H9 (cell line): ENCODE data around the gene CTCF. TPM values are rescaled to one million over a fixed set of nuclear protein-coding genes. Genes with fewer than 3 reads are reported as not detected.

Experiments
- DNase-seq: peaks from one replicate; pipeline ENCODE4 v3.0.0-alpha.2; 2017
- H2AFZ ChIP-seq: one replicate; pipeline ENCODE4 v1.6.1; 2013; ENCODE audit warnings: mild to moderate bottlenecking, low read length, control low read depth, moderate library complexity
- H2AK5ac ChIP-seq: 2 replicates; pipeline ENCODE4 v1.6.1; 2013; ENCODE audit warnings: low read length, control low read depth, mixed read lengths; ENCODE audit not compliant: insufficient read length
- H2BK120ac ChIP-seq: one replicate; pipeline ENCODE4 v1.6.1; 2013; ENCODE audit warnings: low read depth, mild to moderate bottlenecking, low read length, control low read depth, inconsistent platforms; ENCODE audit not compliant: poor library complexity, severe bottlenecking
- H2BK12ac ChIP-seq: 2 replicates; pipeline ENCODE4 v1.6.1; 2013; ENCODE audit warnings: low read length, control low read depth, mixed read lengths, low read depth; ENCODE audit not compliant: insufficient read length
- H2BK15ac ChIP-seq: 2 replicates; pipeline ENCODE4 v1.6.1; 2013; ENCODE audit warnings: low read depth, low read length, control low read depth
- H2BK20ac ChIP-seq: one replicate; pipeline ENCODE4 v1.6.1; 2013; ENCODE audit warnings: low read depth, mild to moderate bottlenecking, low read length, control low read depth, inconsistent platforms; ENCODE audit not compliant: poor library complexity, severe bottlenecking
- H2BK5ac ChIP-seq: 2 replicates; pipeline ENCODE4 v1.6.1; 2013; ENCODE audit warnings: low read length, control low read depth, mixed read lengths; ENCODE audit not compliant: insufficient read length
- H3K14ac ChIP-seq: 2 replicates; pipeline ENCODE4 v1.6.1; 2013; ENCODE audit warnings: low read length, control low read depth; ENCODE audit not compliant: insufficient read depth
- H3K18ac ChIP-seq: 2 replicates; pipeline ENCODE4 v1.6.1; 2013; ENCODE audit warnings: low read depth, mild to moderate bottlenecking, mixed read lengths, low read length, control low read depth; ENCODE audit not compliant: insufficient read length
- H3K23ac ChIP-seq: 2 replicates; pipeline ENCODE4 v1.6.1; 2013; ENCODE audit warnings: low read length, control low read depth, mixed read lengths, low read depth; ENCODE audit not compliant: insufficient read length
- H3K23me2 ChIP-seq: 2 replicates; pipeline ENCODE4 v1.6.1; 2013; ENCODE audit warnings: low read depth, mild to moderate bottlenecking, mixed read lengths, low read length, control low read depth; ENCODE audit not compliant: insufficient read length, poor library complexity, severe bottlenecking
- H3K27ac ChIP-seq: 2 replicates; pipeline ENCODE4 v1.5.1; 2013; ENCODE audit warnings: low read length, control low read depth, mixed read lengths, low read depth; ENCODE audit not compliant: insufficient read length
- H3K27me3 ChIP-seq: 2 replicates; pipeline ENCODE4 v1.6.1; 2013; ENCODE audit warnings: low read length, control low read depth, inconsistent platforms; ENCODE audit not compliant: insufficient read depth
- H3K4ac ChIP-seq: 2 replicates; pipeline ENCODE4 v1.6.1; 2013; ENCODE audit warnings: low read depth, mild to moderate bottlenecking, control low read depth, inconsistent platforms, low read length, moderate library complexity
- H3K4me1 ChIP-seq: 2 replicates; pipeline ENCODE4 v1.6.1; 2013; ENCODE audit warnings: low read length, control low read depth, inconsistent platforms; ENCODE audit not compliant: insufficient read depth
- H3K4me2 ChIP-seq: 2 replicates; pipeline ENCODE4 v1.6.1; 2013; ENCODE audit warnings: low read length, control low read depth, mixed read lengths; ENCODE audit not compliant: insufficient read length, insufficient read depth
- H3K56ac ChIP-seq: 2 replicates; pipeline ENCODE4 v1.6.1; 2013; ENCODE audit warnings: low read depth, mild to moderate bottlenecking, mixed read lengths, low read length, control low read depth; ENCODE audit not compliant: insufficient read length
- H3K79me1 ChIP-seq: 2 replicates; pipeline ENCODE4 v1.6.1; 2013; ENCODE audit warnings: low read depth, mild to moderate bottlenecking, moderate library complexity, low read length, control low read depth, inconsistent platforms; ENCODE audit not compliant: insufficient read depth, poor library complexity, severe bottlenecking
- H3K79me2 ChIP-seq: 2 replicates; pipeline ENCODE4 v1.6.1; 2013; ENCODE audit warnings: low read length, control low read depth, inconsistent platforms; ENCODE audit not compliant: insufficient read depth
- H3K9ac ChIP-seq: 2 replicates; pipeline ENCODE4 v1.6.1; 2013; ENCODE audit warnings: low read length, control low read depth, mixed read lengths; ENCODE audit not compliant: insufficient read length; ENCODE audit errors: extremely low read depth
- H3K9me3 ChIP-seq: one replicate; pipeline ENCODE4 v1.6.1; 2013; ENCODE audit warnings: low read depth, low read length, inconsistent platforms; ENCODE audit not compliant: control insufficient read depth
- H3T11ph ChIP-seq: one replicate; pipeline ENCODE4 v1.6.1; 2013; ENCODE audit warnings: mild to moderate bottlenecking, low read length, control low read depth, inconsistent platforms
- H4K20me1 ChIP-seq: one replicate; pipeline ENCODE4 v1.6.1; 2013; ENCODE audit not compliant: control insufficient read depth, insufficient read length, insufficient read depth
- H4K5ac ChIP-seq: 2 replicates; pipeline ENCODE4 v1.6.1; 2013; ENCODE audit warnings: low read depth, mild to moderate bottlenecking, mixed read lengths, low read length, control low read depth; ENCODE audit not compliant: insufficient read length
- H4K8ac ChIP-seq: replicated peaks from 2 replicates; pipeline ENCODE4 v1.6.1; 2013; ENCODE audit warnings: low read length, control low read depth, mixed read lengths, low read depth; ENCODE audit not compliant: insufficient read length
- H4K91ac ChIP-seq: 2 replicates; pipeline ENCODE4 v1.6.1; 2013; ENCODE audit warnings: low read depth, mild to moderate bottlenecking, moderate library complexity, mixed read lengths, low read length, control low read depth; ENCODE audit not compliant: insufficient read length
- H3K27ac Mint-ChIP-seq, 3 experiments: 2 replicates in 2 of 3; 3 replicates in 1 of 3; pipeline ENCODE4 v1.8.0; 2020 to 2021; ENCODE audit warnings: mixed read lengths in 3 of 3, mild to moderate bottlenecking in 1 of 3, moderate library complexity in 1 of 3
- H3K27me3 Mint-ChIP-seq: 2 replicates; pipeline ENCODE4 v1.8.0; 2021; ENCODE audit warnings: low read depth, mild to moderate bottlenecking, moderate library complexity, mixed read lengths
- H3K36me3 Mint-ChIP-seq, 3 experiments: 2 replicates in 2 of 3; 3 replicates in 1 of 3; pipeline ENCODE4 v1.8.0; 2020 to 2021; ENCODE audit warnings: low read depth in 3 of 3, mixed read lengths in 3 of 3; ENCODE audit not compliant: insufficient read depth in 1 of 3
- H3K4me1 Mint-ChIP-seq, 2 experiments: 2 replicates each; pipeline ENCODE4 v1.8.0; 2020; ENCODE audit warnings: mixed read lengths in 2 of 2
- H3K4me3 Mint-ChIP-seq, 2 experiments: 2 replicates in 1 of 2; 3 replicates in 1 of 2; pipeline ENCODE4 v1.8.0; 2020 to 2021; ENCODE audit warnings: mild to moderate bottlenecking in 2 of 2, mixed read lengths in 2 of 2, moderate library complexity in 1 of 2
- H3K9me3 Mint-ChIP-seq, 2 experiments: 2 replicates in 1 of 2; 3 replicates in 1 of 2; pipeline ENCODE4 v1.8.0; 2020; ENCODE audit warnings: mild to moderate bottlenecking in 2 of 2, mixed read lengths in 2 of 2, moderate library complexity in 1 of 2
- WGBS: extraction: QIAGEN DNeasy Blood & Tissue Kit; methylation state at CpG from one replicate; pipeline ENCODE4 v1.1.7; 2013; ENCODE audit warnings: missing lambda C conversion rate, low lambda C conversion rate, mixed read lengths; ENCODE audit not compliant: insufficient read length; ENCODE audit errors: extremely low coverage; 5-methylcytosine and 5-hydroxymethylcytosine counted together
- total RNA-seq: library from RNA; stranded (reverse); gene quantifications from 2 replicates; pipeline ENCODE4 v1.2.1, GENCODE V29; 2021
- TF ChIP-seq, protein P1 (sequence below): fragments of 200-600 bp; sonication (generic); conservative IDR thresholded peaks from 3 replicates; pipeline ENCODE4 v1.8.0; 2021; ENCODE audit warnings: antibody characterized with exemption, mild to moderate bottlenecking

CTCF gene
- total RNA-seq, 1 experiment from 2014 or later = 87.3 TPM

DNA sequence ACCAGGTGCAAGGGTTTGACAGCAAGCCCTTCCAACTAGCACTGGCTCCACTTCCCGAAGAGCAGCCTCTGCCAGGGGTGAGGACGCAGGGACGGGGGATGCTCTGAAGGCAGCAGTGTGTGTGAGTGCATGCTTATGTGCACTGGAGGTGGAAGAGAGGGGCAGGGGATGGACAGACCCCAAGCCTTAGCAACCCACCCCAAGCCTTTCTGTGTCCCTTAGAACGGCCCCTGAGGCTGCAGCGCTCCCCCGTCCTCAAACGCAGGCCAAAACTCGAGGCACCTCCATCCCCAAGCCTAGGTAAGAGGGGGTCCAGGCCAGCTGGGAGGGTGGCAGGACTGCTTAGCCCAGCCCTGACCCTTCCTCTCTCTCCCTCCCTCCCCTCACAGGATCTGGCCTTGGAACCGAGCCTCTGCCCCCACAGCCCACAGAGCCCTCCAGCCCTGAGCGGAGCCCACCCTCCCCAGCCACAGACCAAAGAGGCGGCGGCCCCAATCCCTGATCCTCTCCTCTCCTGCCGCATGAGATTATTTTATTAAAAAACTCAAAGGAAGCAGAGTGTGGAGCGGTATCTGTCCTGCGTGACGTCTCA, 94.8 kb downstream of the CTCF start:
- Histone ChIP-seq H3K4ac (no peak overlapping the region), H3K27me3 (no peaks in the 10 kb centered on the region; the same call in 1 of the 2 replicates), H3K14ac (no peak overlapping the region), H2BK15ac (no peak overlapping the region), H2AK5ac (no peak overlapping the region), H2BK120ac (no peak overlapping the region), H4K8ac (no peak overlapping the region), H3K79me2 (no peaks in the 10 kb centered on the region), H3K9ac (no peak overlapping the region), H3T11ph (no peak overlapping the region), H3K23me2 (peaks cover 15% of the 10 kb centered on the region), H4K91ac (no peak overlapping the region), H3K4me2 (no peak overlapping the region), H2AFZ (no peak overlapping the region), H3K79me1 (no peaks in the 10 kb centered on the region), H3K23ac (no peak overlapping the region), H2BK12ac (no peak overlapping the region), H3K18ac (no peak overlapping the region), H2BK5ac (no peak overlapping the region), H2BK20ac (no peak overlapping the region), H4K5ac (no peak overlapping the region), H3K9me3 (no peaks in the 10 kb centered on the region), H4K20me1 (no peaks in the 10 kb centered on the region), H3K27ac (no peak overlapping the region), H3K56ac (no peak overlapping the region), H3K4me1 (no peaks in the 10 kb centered on the region)
- TF ChIP-seq, protein P1, sequence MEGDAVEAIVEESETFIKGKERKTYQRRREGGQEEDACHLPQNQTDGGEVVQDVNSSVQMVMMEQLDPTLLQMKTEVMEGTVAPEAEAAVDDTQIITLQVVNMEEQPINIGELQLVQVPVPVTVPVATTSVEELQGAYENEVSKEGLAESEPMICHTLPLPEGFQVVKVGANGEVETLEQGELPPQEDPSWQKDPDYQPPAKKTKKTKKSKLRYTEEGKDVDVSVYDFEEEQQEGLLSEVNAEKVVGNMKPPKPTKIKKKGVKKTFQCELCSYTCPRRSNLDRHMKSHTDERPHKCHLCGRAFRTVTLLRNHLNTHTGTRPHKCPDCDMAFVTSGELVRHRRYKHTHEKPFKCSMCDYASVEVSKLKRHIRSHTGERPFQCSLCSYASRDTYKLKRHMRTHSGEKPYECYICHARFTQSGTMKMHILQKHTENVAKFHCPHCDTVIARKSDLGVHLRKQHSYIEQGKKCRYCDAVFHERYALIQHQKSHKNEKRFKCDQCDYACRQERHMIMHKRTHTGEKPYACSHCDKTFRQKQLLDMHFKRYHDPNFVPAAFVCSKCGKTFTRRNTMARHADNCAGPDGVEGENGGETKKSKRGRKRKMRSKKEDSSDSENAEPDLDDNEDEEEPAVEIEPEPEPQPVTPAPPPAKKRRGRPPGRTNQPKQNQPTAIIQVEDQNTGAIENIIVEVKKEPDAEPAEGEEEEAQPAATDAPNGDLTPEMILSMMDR = no peak
- Mint-ChIP-seq H3K4me3 (peak overlapping the region in 1 of 2 experiments; percentile 42; a peak in 1 of 5 replicates), H3K27ac (no peak overlapping the region), H3K9me3 (no peaks in the 10 kb centered on the region; a peak in 1 of 5 replicates), H3K36me3 (peaks cover 10 to 29% (median 18%) of the 10 kb centered on the region in 3 experiments), H3K27me3 (peaks cover 4% of the 10 kb centered on the region), H3K4me1 (peaks cover 12 to 20% of the 10 kb centered on the region in 2 experiments)
- WGBS = no CpG with 5 or more reads among the region's 16 CpGs
- DNase-seq = no peak
